NCI-H446 treated with DMSO at 0.1 percent for 48 hours (cell line): ENCODE results near the gene FAM131B.

Experiments
- DNase-seq: peaks from one replicate; lab custom pipeline; 2025; lab: John Stamatoyannopoulos, UW

FAM131B gene

DNA sequence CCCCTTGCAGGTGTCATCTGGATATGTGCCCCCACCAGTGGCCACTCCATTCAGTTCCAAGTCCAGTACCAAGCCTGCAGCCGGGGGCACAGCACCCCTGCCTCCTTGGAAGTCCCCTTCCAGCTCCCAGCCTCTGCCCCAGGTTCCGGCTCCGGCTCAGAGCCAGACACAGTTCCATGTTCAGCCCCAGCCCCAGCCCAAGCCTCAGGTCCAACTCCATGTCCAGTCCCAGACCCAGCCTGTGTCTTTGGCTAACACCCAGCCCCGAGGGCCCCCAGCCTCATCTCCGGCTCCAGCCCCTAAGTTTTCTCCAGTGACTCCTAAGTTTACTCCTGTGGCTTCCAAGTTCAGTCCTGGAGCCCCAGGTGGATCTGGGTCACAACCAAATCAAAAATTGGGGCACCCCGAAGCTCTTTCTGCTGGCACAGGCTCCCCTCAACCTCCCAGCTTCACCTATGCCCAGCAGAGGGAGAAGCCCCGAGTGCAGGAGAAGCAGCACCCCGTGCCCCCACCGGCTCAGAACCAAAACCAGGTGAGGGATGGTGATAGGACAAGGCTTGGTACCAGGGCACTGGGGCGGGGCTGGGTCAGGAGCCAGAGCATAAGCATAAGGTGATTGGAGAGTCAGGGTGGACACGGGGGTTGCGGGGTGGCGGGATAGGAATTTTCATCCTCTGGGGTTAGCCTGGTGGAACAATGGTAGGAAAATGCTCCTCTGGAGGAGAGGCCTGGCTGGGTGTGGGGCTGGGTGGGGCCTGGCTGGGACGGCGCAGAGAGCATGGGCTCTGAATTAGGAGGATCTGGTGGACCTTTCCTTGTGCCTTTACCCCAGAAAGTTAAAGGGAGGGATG lies 20.5 kb upstream of the FAM131B start:
- no peak for DNase-seq

DNA sequence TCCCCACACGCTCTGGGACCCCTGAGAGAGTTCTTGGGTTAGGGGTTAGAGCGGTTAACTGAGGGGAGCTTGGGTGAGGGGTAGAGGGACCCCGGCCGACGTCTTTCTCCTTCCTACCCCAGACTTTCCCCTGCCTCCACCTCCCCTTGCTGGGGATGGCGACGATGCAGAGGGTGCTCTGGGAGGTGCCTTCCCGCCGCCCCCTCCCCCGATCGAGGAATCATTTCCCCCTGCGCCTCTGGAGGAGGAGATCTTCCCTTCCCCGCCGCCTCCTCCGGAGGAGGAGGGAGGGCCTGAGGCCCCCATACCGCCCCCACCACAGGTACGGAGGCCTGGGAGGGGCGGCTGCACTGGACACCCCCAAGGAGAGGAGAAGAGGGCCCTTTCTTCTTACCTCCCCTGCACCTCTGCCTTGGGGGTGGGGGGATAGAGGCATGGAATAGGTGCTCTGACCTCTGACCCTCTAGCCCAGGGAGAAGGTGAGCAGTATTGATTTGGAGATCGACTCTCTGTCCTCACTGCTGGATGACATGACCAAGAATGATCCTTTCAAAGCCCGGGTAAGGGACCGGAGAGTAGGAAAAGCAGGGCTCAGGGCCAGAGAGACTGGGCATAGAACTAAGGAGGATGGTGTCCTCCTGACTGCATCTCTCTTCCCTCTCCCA lies 19.7 kb upstream of the FAM131B start:
- DNase-seq = no peak

DNA sequence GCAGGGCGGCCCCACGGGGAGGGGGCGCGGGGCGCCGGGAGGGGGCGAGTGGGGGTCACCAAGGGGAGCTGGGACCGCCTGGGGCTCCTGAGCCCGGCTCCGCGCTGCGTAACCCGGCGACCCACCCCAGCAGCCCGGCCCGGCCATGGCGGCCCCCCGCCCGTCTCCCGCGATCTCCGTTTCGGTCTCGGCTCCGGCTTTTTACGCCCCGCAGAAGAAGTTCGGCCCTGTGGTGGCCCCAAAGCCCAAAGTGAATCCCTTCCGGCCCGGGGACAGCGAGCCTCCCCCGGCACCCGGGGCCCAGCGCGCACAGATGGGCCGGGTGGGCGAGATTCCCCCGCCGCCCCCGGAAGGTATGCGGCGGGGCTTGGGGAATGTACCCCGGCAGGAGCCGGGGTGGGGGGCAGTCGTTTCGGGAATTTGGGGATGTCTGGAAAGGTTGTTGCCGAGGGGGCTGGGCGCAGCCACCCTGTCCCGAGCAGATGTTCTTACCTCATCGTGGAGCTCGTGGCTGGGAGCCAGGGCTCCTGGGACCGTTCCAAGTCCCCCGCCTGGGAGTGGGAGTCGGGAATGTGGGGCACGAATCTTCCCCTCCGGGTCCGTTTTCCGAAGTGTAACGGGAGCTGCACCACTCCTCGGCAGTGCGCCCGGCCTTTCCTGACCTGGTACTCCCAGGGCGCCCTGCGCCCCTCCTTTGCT lies 19.1 kb upstream of the FAM131B start:
- no peak for DNase-seq

GRCh38 chr7:143380646-143381426 lies 18.3 kb upstream of the FAM131B start, which contains the start of gene ZYX:
ZYX (plus strand) TSS chr7:143381345; CDS start chr7:143381572, 227 bp downstream.
- DNase-seq = peak; percentile 69

- DNase-seq = peak; percentile 46
These were observed 17.7 kb upstream of the FAM131B start for GRCh38 chr7:143380260-143380645.

- no peak for DNase-seq
These were observed 17.2 kb upstream of the FAM131B start for GRCh38 chr7:143379611-143380259.

- DNase-seq = no peak
These were observed 13.9 kb upstream of the FAM131B start for GRCh38 chr7:143376396-143376795.

GRCh38 chr7:143375298-143376034 lies 13.0 kb upstream of the FAM131B start:
- no peak for DNase-seq

GRCh38 chr7:143374561-143374960 lies 12.0 kb upstream of the FAM131B start:
- no peak for DNase-seq

DNA sequence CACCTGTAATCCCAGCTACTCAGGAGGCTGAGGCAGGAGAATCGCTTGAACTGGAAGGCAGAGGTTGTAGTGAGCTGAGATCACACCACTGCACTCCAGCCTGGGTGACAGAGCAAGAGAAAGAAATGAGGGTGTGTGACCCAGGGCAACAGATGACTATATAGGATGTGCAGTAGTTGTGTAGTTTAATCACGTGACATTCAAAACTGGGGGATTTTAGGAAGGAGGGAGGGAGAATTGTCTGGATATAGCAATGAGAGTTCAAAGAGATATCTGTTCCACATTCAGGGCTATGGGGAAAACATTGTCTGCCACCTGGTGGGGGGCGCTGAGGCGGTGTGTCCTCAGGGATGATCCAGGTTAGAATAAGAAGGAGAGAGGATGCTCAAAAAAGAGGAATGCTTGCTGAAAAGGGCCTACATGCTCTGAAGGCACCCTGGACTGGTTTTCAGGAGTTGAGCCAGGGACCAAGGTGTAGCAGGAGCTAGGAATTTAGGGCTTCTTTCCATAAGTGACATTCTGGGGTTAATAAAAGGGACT lies 10.8 kb upstream of the FAM131B start:
- no peak for DNase-seq

GRCh38 chr7:143372070-143372469 lies 9.6 kb upstream of the FAM131B start:
- DNase-seq = no peak

- DNase-seq = no peak
These were observed 7.5 kb upstream of the FAM131B start for GRCh38 chr7:143369678-143370651.

GRCh38 chr7:143368387-143368786 lies 5.9 kb upstream of the FAM131B start:
- no peak for DNase-seq

DNA sequence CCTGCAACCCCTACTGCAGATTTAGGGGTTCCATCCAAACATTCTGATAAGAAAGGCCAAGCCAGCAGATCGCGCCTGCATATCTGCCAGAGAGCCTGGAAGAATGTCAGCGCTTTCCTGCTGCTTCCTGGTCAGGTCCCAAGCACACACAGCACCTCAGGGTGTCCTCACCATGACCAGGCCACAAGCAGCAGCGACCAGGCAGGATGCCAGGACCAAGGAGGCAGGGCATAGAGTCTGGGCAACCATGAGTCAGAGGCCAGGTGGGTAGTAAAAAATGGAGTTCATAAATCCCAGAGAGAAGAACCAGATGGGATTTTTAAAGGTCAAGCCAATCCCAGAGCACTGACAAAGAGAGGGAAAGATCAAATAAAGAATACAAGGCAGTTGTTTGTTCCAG lies 5.5 kb upstream of the FAM131B start:
- no peak for DNase-seq

DNA sequence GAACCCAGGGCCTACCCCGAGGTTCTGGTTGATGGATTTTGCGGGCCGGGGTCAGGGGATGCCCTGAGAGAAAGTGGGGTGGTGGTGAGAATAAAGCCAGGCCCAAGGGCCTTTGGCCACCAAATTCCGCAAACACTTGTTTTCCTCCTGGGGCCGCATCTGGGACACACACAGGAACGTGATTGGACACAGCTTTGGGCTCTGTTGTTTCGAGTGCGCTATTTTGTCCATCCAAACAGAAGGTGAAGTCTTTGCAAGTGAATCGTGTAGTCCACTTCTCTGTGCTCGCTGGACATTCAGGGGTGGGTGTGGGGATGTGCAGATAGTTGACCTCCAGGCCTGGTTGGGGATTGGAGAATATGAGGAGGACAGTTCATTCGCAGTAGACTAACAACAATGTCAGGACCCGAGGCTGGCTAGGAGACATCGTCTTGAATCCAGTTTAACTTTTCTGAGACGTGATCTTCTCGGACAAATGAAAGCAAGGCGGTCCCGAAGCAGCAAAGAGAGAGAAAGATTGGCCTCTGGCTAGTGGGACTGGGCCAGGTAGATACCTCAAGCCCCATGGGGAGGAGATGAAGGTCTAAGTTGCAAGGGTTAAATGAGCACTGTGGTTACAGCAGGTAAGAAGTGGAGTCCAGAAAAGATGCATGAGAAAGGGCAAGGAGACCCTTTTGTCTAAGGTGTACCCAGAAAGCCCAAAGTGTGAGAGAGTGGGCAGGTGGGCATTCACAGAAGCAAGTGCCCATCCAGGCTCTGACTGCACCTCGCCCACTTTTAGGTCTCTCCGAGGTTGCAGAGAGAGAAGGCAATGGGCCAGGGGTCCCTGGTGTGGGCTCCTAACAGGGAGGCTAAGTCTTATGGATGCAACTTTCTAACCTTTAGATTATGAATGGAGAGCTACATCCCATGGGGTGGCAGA lies 764 bp upstream of the FAM131B start:
- no peak for DNase-seq

DNA sequence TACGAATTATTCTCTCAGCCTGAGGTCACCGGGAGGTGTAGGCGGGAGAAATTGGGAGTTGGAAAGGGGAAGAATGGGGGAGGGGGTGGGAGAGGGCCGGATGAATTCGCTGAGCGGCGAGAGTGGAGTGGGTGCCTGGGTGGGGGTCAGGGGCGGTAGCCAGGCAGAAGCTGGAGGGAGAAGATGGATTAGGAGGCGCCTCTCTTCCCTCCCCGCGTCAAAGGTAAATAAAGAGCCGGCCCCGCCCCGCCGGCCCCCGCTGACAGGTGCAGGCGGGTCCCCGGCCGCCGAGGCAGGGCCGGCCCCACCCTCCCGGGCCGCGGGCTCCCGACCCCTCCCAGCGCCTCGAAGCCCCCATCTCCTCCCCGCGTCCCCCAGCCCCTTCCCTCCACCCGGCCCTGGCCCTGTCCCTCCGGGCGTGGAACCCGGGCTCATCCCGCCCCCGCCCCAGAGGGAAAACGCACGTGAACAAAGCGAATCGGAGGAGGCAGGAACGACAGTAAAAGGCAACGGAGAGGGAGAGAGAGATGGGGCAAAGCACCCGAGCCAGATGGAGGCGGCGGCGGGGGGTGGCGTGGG lies 872 bp downstream of the FAM131B start:
- DNase-seq = no peak

DNA sequence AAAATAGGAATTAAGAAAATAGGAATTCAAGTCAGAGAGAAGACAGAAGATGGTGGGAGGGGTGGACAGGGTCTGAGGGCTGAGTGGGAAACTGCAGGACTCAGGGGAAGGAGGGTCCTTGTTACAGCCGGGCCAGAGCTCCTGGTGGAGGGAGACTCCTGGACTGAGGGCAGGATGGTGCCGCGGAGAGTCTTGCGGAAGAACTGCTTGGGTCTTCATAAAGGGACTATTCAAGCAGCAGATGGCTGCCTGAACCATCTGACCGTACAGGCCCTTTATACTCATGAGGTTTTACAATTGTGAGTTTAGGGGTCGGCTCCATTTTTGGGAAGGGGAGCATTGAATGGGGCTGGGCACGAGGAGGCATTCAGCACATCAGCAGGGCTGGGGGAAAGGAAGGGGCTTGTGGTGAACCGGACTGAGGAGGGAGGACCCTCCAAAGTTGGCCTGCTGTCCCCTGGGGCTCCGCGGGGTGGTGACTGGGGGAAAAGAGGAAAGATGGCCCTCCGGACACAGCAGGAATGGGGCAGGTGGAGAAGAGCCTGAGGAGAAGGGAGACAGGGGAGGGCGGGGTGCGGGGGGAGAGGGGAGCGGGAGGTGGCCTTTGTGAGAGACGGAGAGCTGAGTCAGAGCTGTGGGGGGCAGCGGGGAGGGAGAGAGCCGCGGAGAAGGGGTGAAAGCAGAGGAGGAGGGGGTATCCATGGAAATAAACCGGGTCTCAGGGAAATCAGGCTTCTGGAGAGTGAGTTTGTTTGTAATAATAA lies 1.5 kb downstream of the FAM131B start:
- DNase-seq = no peak
